ENCODE data around the gene UBXN6.

Gene UBXN6

DNA sequence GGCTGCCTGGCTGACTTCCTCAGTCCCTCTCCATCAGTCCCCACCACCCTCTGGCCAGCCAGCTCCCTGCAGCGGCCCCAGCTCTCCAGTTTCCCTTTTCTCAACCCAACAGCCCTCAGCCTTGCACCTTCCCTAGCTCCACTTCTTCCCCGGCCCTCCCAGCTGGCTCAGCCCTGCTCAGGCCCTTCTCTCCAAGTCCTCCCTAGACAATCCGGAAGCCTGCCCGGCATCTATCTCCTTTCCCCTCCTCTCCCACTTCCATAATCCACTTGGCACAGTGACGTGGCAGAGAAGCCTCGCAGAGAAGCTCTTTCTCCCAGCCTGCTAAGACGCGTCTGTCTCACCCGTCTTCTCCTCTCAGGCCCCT lies 1.1 kb downstream of the UBXN6 start:
- H3K27me3 ChIP-seq (ENCODE audit: low read depth) = no peaks in the 10 kb centered on the region
- H3K9me3 ChIP-seq = no peaks in the 10 kb centered on the region
- H3K4me3 ChIP-seq = peak overlapping the region; percentile 54
- H3K36me3 ChIP-seq (replicated peaks) = peaks cover 15% of the 10 kb centered on the region
- peak in 1 of 2 experiments; percentile 54 for DNase-seq (ENCODE audit: low spot score in 2 of 2)
- H3K4me1 ChIP-seq = peaks cover 10% of the 10 kb centered on the region
- in situ Hi-C loops (cut with MboI; ENCODE audit: low sequenced_read_pairs) = no loop called here

DNA sequence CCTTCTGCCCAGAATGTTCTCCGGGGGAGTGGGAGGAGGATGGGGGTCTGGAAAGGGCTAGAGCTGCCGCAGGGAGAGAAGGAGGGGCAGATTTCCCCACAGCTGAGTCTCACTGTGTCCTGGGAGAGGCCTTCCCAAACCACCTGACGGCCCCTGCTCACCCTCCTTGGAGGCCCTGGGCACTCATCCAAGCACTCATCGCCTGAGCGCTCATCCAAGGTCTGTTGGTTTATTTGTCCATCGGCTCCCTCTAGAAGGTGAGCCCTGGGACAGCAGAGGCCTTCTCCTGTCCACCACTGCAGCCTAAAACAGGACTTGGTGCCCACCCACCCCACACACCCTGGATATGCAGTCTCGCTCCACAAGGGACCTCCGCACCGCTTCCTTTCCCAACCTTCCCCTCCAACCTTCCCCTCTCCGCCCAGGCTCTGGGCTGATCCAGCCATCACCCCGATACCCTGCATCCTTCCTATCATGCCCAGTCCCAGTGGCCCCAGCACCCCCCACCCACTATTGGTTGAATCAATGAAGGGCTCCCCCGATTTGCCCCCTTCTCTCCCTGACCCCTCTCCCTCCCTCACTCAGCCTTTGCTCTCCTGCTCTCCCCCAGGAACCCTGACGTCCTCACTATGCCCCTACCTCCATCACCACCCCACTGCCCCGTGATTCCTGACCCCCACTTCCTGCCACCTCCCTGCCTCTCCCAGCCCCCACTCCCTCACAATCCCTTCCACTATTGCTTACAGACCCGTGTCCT lies 1.7 kb downstream of the UBXN6 start:
- peaks cover 20% of the 10 kb centered on the region for H3K36me3 ChIP-seq (replicated peaks)
- in situ Hi-C loops (cut with MboI; ENCODE audit: low sequenced_read_pairs) = no loop called here
- DNase-seq (ENCODE audit: low spot score in 2 of 2) = no peak
- peak overlapping the region; percentile 54 for H3K4me3 ChIP-seq
- peaks cover 10% of the 10 kb centered on the region for H3K4me1 ChIP-seq
- no peaks in the 10 kb centered on the region for H3K9me3 ChIP-seq
- no peaks in the 10 kb centered on the region for H3K27me3 ChIP-seq (ENCODE audit: low read depth)

DNA sequence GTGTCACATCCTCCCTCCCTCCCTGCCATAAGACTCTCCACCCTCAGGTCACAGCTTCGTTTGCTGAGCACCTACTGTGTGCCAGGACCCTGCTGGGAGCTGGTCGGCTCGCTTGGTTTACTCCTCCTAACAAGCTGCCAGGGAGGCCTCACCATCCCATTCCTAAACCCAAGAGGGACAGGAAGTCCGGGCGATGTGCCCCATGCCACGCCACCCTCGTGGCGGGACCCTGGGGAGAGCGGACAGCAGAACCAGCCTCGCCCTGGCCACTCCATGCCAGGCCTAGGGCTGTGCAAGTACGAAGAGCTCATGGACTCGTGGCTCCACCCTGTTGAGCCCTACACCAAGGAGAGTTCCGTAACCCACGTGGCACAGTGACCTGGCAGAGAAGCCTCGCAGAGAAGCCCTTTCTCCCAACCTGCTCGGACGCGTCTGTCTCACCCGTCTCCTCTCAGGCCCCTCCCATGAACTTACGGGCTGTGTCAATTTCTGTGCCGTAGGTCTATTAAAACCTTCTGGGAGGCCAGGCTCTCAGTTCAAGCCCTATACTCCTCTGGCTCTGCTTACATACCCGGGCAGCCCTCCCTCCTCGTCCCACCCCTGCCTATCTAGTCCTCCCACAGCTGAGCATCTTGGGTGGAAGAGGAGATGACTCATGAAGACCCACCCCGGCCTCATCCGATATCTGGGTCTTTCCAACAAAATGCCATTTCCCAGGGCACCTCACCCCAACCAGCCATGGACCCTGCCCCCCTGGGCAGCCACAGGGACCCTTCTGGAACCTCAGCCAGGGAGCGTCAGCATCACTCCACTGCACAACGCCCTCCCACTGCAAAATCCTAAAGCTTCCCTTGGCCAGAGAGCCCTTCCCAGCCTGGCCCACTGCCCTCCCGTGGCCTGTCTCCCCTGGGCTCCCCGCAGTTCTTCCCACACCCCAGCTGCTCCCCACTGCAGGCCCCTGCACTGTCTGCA lies 2.6 kb downstream of the UBXN6 start:
- peaks cover 10% of the 10 kb centered on the region for H3K4me1 ChIP-seq
- no peak overlapping the region for H3K4me3 ChIP-seq
- H3K9me3 ChIP-seq = no peaks in the 10 kb centered on the region
- H3K27me3 ChIP-seq (ENCODE audit: low read depth) = no peaks in the 10 kb centered on the region
- in situ Hi-C loops (cut with MboI; ENCODE audit: low sequenced_read_pairs) = no loop called here
- H3K36me3 ChIP-seq (replicated peaks) = peaks cover 20% of the 10 kb centered on the region
- no peak for DNase-seq (ENCODE audit: low spot score in 2 of 2)

GRCh38 chr19:4453232-4454179 lies 4.1 kb downstream of the UBXN6 start:
- Histone ChIP-seq H3K27me3 (ENCODE audit: low read depth) (no peaks in the 10 kb centered on the region), H3K36me3 (replicated peaks) (peaks cover 29% of the 10 kb centered on the region)
- in situ Hi-C loops (cut with MboI; ENCODE audit: low sequenced_read_pairs) = no loop called here

GRCh38 chr19:4452230-4452990 lies 5.2 kb downstream of the UBXN6 start:
- H3K36me3 ChIP-seq (replicated peaks) = peaks cover 40% of the 10 kb centered on the region
- peaks cover 6% of the 10 kb centered on the region; the same call in 1 of the 2 replicates for H3K4me1 ChIP-seq
- no peaks in the 10 kb centered on the region for H3K27me3 ChIP-seq (ENCODE audit: low read depth)

More at GRCh38 chr19:4453232-4454179, 4.1 kb downstream of the UBXN6 start:
- DNase-seq (ENCODE audit: low spot score in 2 of 2) = no peak
- no peaks in the 10 kb centered on the region for H3K9me3 ChIP-seq
- H3K4me1 ChIP-seq = peaks cover 10% of the 10 kb centered on the region
- no peak overlapping the region for H3K4me3 ChIP-seq

DNA sequence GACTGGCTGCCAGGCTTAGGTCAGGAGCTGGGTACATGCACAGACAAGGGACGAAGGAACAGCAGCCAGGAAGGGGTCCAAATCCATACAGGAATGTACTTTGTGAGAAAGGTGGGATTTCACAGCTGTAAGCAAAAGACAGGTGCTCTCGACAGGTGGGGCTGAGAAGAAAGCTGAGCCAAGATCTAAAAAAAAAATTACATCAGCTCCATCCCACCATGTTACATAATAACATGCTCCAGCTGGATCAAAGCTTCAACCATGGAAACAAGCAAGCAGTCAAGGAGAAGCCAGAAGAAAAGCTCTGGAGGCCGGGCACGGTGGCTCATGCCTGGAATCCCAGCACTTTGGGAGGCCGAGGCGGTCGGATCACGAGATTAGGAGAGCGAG lies 8.0 kb downstream of the UBXN6 start:
- no peaks in the 10 kb centered on the region for H3K27me3 ChIP-seq (ENCODE audit: low read depth)
- in situ Hi-C loops (cut with MboI; ENCODE audit: low sequenced_read_pairs) = no loop called here
- no peaks in the 10 kb centered on the region for H3K9me3 ChIP-seq
- H3K4me1 ChIP-seq = no peaks in the 10 kb centered on the region
- DNase-seq (ENCODE audit: low spot score in 2 of 2) = no peak
- peaks cover 67% of the 10 kb centered on the region for H3K36me3 ChIP-seq (replicated peaks)
- no peak overlapping the region for H3K4me3 ChIP-seq

More at GRCh38 chr19:4452230-4452990, 5.2 kb downstream of the UBXN6 start:
- no peak overlapping the region for H3K4me3 ChIP-seq
- no peak for DNase-seq (ENCODE audit: low spot score in 2 of 2)
- no peaks in the 10 kb centered on the region for H3K9me3 ChIP-seq
- in situ Hi-C loops (cut with MboI; ENCODE audit: low sequenced_read_pairs) = no loop called here

- H3K4me3 ChIP-seq = no peak overlapping the region
- H3K36me3 ChIP-seq (replicated peaks) = peaks cover 72% of the 10 kb centered on the region
- in situ Hi-C loops (cut with MboI; ENCODE audit: low sequenced_read_pairs) = no loop called here
- no peaks in the 10 kb centered on the region for H3K9me3 ChIP-seq
- DNase-seq (ENCODE audit: low spot score in 2 of 2) = no peak
- no peaks in the 10 kb centered on the region for H3K27me3 ChIP-seq (ENCODE audit: low read depth)
- H3K4me1 ChIP-seq = no peaks in the 10 kb centered on the region
Observed at GRCh38 chr19:4449022-4449638, 8.5 kb downstream of the UBXN6 start.

DNA sequence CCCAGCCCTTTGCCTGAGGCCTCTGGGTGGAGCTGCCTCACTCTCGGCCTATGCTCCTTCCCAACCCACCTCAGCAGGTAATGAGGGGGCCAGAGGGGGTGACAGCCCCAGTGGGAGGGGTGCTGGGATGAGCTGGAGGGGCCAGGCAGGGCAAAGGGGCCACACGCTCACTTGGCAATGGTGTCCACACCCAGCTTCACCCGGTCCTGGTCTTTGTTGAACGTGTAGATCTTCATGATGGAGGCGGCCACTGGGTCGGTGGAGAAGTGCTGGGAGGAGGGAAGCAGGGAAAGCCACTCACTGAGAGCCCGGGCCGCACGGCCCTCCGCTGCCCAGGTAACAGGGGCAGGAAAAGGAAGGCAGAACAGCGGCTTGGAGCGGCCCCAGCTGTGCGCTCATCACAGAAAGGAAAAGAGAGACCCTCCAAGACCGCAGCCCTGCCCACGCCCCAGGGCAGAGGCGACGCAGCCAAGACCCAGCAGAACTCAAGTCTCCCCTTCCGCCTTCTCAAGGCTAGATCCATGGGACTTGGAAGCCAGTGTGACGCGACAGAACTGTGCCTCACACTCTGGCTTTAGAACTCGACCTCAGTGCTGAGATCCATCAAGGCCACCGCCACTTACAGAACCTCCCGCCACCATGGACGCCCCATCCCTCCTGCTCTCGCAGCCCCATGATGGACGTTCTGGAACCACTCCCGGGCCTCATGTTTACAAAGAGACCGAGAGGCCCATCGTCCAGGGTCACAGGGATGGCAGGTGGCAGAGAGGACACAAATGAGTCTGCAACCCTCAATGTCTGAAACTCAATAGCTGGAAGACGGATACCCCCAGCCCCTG lies 9.2 kb downstream of the UBXN6 start:
- peaks cover 78% of the 10 kb centered on the region for H3K36me3 ChIP-seq (replicated peaks)
- in situ Hi-C loops (cut with MboI; ENCODE audit: low sequenced_read_pairs) = no loop called here
- H3K4me3 ChIP-seq = no peak overlapping the region
- no peak for DNase-seq (ENCODE audit: low spot score in 2 of 2)
- H3K4me1 ChIP-seq = no peaks in the 10 kb centered on the region
- H3K9me3 ChIP-seq = no peaks in the 10 kb centered on the region
- H3K27me3 ChIP-seq (ENCODE audit: low read depth) = no peaks in the 10 kb centered on the region

DNA sequence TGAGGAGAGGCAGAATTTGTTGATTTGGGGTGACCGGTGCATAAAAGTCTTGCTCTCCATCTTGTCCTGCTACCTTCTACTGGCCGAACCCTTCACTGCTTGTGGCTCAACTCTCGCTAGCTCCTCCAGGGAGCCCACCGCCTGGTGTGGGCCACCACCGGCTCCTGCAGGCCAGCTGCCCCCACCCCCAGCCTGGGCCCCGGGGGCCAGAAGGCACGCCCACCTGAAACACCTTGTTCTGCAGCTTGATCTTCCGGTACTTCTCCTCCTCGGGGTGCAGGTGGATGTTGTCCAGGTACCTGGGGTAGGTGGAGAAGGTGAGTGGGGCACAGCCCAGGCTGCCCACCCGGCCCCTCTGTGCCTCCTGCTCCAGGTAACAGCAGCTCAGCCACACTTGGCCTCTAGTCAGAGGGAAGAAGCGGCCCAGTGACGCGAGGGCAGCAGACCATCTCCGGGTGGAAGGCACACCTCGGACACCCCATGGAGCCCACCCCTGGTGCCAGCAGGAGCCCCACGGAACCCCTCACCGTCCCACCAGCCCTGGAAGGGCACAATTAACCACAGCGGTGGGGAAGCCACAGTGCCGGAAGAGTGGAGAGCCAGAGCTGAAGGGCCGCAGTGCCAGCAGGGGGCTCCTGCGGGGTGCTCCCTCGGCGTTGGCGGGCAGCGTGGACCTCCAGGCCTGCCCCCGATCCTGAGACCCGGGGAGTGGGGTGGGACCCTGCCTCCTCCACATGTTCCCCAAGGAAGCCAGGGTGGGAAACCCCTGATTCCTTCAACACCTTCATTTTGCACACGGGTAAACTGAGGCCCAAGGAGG lies 10.1 kb downstream of the UBXN6 start:
- H3K4me1 ChIP-seq = no peaks in the 10 kb centered on the region
- no peaks in the 10 kb centered on the region for H3K27me3 ChIP-seq (ENCODE audit: low read depth)
- peaks cover 79% of the 10 kb centered on the region for H3K36me3 ChIP-seq (replicated peaks)
- no peak overlapping the region for H3K4me3 ChIP-seq
- in situ Hi-C loops (cut with MboI; ENCODE audit: low sequenced_read_pairs) = no loop called here
- no peak for DNase-seq (ENCODE audit: low spot score in 2 of 2)
- H3K9me3 ChIP-seq = no peaks in the 10 kb centered on the region

GRCh38 chr19:4446704-4447200 lies 10.8 kb downstream of the UBXN6 start:
- no peak overlapping the region for H3K4me3 ChIP-seq
- in situ Hi-C loops (cut with MboI; ENCODE audit: low sequenced_read_pairs) = no loop called here
- H3K36me3 ChIP-seq (replicated peaks) = peaks cover 82% of the 10 kb centered on the region
- no peak for DNase-seq (ENCODE audit: low spot score in 2 of 2)
- no peaks in the 10 kb centered on the region for H3K9me3 ChIP-seq
- no peaks in the 10 kb centered on the region for H3K4me1 ChIP-seq
- H3K27me3 ChIP-seq (ENCODE audit: low read depth) = no peaks in the 10 kb centered on the region
